Tibial nerve (tissue), 3 donors: Measurements from ENCODE around the gene HAUS3.

Experiments
- POLR2A ChIP-seq, 2 donors: fragments of 450-650 bp; IDR thresholded peaks; one replicate each; pipeline ENCODE4 v1.6.1; 2017; ENCODE audit warnings: antibody characterized with exemption in 2 of 2, mild to moderate bottlenecking in 2 of 2, moderate library complexity in 2 of 2
- TF ChIP-seq, protein P1 (sequence below), 5 experiments: fragments of 200-600 bp in 3 of 5; fragments of 450-650 bp in 2 of 5; sonication (generic) in 3 of 5; IDR thresholded peaks; one replicate each; pipeline ENCODE4 v1.5.1; 2016 to 2019; ENCODE audit warnings: antibody characterized with exemption in 5 of 5, mild to moderate bottlenecking in 3 of 5, moderate library complexity in 2 of 5

DNA sequence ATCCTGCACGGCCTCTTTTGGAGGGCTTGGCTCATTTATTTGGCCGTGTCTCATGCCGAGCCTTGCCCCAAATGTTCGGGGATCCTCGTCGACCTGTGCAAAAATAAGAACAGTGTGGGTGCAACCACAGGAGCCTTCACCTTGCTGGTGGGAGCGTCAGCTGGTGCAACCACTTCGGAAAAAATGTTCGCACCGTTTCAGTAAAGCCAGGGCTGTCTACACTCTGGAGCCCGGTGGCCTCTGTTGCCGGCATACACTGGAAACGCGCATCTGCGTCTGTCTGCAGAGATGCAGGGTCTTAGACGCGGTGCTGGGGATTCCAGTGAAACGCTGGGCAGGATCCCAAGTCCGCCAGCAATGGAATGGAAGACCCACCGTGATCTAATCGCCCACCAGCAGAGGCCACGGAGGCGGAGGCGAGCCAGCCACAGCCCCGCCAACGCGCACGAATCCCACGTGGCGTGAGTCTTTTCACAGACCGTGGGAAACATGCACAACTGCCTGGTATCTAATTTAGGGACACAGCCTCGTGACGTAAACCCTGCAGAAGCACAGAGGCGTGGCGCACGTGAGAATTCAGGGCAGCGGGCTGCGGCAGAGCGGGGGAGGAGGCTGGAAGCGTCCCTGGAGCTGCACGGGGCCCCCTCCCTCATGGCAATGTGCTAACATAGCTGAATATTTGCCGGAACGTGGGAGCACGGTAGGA is 33.8 kb upstream of the HAUS3 start:
- TF ChIP-seq, protein P1, sequence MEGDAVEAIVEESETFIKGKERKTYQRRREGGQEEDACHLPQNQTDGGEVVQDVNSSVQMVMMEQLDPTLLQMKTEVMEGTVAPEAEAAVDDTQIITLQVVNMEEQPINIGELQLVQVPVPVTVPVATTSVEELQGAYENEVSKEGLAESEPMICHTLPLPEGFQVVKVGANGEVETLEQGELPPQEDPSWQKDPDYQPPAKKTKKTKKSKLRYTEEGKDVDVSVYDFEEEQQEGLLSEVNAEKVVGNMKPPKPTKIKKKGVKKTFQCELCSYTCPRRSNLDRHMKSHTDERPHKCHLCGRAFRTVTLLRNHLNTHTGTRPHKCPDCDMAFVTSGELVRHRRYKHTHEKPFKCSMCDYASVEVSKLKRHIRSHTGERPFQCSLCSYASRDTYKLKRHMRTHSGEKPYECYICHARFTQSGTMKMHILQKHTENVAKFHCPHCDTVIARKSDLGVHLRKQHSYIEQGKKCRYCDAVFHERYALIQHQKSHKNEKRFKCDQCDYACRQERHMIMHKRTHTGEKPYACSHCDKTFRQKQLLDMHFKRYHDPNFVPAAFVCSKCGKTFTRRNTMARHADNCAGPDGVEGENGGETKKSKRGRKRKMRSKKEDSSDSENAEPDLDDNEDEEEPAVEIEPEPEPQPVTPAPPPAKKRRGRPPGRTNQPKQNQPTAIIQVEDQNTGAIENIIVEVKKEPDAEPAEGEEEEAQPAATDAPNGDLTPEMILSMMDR (IDR thresholded peaks at IDR 0.05) = no peak
- TF ChIP-seq POLR2A (IDR thresholded peaks at IDR 0.05) = no peak
